ENCODE results near the gene WBP2. TPM values are rescaled to one million over a fixed set of nuclear protein-coding genes. Genes with fewer than 3 reads are reported as not detected.

WBP2 gene
- total and polyA plus RNA-seq, 2 donors = 17.3 to 96.9 TPM

DNA sequence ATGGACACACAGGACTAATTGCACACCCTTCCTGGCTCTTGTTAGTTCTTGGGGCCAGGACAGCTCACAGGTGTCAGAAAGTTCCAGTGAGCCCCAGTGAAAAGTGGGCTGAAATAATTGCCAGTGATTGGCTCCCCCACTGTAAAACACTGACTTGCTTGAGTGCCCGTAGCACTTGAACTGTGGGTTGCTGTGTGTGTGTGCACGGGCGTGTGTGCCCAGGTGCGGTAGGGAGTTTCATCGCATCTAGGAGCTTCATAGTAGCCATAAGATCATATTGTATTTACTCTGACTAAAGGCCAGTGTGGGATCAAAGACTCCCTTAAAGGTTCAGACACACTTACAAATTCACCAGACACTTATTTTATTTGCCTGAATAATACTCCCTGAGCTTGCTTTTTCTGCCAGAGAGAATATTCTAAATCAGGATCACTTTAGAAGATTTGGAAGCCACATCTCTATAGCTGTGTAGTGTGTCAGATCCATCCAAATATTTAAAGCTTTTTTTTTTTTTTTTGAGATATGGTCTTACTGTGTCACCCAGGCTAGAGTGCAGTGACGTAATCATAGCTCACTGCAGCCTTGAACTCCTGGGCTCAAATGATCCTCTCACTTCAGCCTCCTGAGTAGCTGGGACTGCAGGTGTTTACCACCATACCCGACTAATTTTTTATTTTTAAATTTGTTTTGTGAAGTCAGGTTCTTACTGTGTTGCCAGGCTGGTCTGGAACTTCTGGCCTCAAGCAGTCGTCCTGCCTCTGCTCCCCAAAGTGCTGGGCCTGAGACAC is 59.1 kb downstream of the WBP2 start:
- DNase-seq (ENCODE audit: low read depth in 6 of 9, low spot score in 9 of 9) = no peak
- Histone ChIP-seq H3K36me3 (ENCODE audit: control insufficient read depth in 2 of 2, insufficient read depth in 2 of 2, low read length in 1 of 2) (peaks cover 26 to 76% of the 10 kb centered on the region in 2 donors), H3K27me3 (ENCODE audit: control insufficient read depth in 2 of 2, insufficient read depth in 1 of 2, low read length in 1 of 2) (no peaks in the 10 kb centered on the region)

More for the DNA sequence above, 59.1 kb downstream of the WBP2 start:
- no peak overlapping the region for H3K4me3 ChIP-seq (ENCODE audit: low read length in 2 of 2)
- H3K27ac ChIP-seq (ENCODE audit: low read depth in 1 of 2, low read length in 1 of 2) = no peak overlapping the region
- H3K9me3 ChIP-seq (ENCODE audit: control insufficient read depth in 2 of 2, insufficient read depth in 1 of 2, low read length in 1 of 2) = no peaks in the 10 kb centered on the region
- H3K4me1 ChIP-seq (ENCODE audit: control insufficient read depth in 2 of 2, insufficient read depth in 2 of 2, low read length in 2 of 2) = no peaks in the 10 kb centered on the region
- over 99% methylated on average over 8 of the region's 8 CpGs for WGBS

Other genes with a start within 250 kb of the WBP2 start
- gene SMIM5, start 221.9 kb downstream of the WBP2 start, total RNA-seq = 0.94 TPM
- gene SMIM5, start 221.9 kb downstream of the WBP2 start, polyA plus RNA-seq = 7.3 TPM
- 17.4 TPM for gene RECQL5, start 188.2 kb downstream of the WBP2 start, total RNA-seq
- gene RECQL5, start 188.2 kb downstream of the WBP2 start, polyA plus RNA-seq = 51.8 TPM
- 85.4 TPM for gene SAP30BP, start 188.0 kb downstream of the WBP2 start, total RNA-seq
- gene SAP30BP, start 188.0 kb downstream of the WBP2 start, polyA plus RNA-seq = 72.4 TPM
- 4.3 TPM for gene ITGB4, start 133.9 kb downstream of the WBP2 start, total RNA-seq
- gene ITGB4, start 133.9 kb downstream of the WBP2 start, polyA plus RNA-seq = 79.0 TPM
- gene GALK1, start 90.1 kb downstream of the WBP2 start, total RNA-seq = 37.3 TPM
- gene GALK1, start 90.1 kb downstream of the WBP2 start, polyA plus RNA-seq = 32.6 TPM
- gene UNK, start 70.5 kb downstream of the WBP2 start, total RNA-seq = 13.7 TPM
- gene UNK, start 70.5 kb downstream of the WBP2 start, polyA plus RNA-seq = 31.6 TPM
- 43.2 TPM for gene UNC13D, start 10.9 kb downstream of the WBP2 start, total RNA-seq
- gene UNC13D, start 10.9 kb downstream of the WBP2 start, polyA plus RNA-seq = 59.1 TPM
- 12.6 TPM for gene TRIM47, start 23.2 kb upstream of the WBP2 start, total RNA-seq
- gene TRIM47, start 23.2 kb upstream of the WBP2 start, polyA plus RNA-seq = 22.8 TPM
- gene TRIM65, start 41.6 kb upstream of the WBP2 start, total RNA-seq = 14.4 TPM
- 20.2 TPM for gene TRIM65, start 41.6 kb upstream of the WBP2 start, polyA plus RNA-seq
- gene MRPL38, start 49.5 kb upstream of the WBP2 start, total RNA-seq = 30.5 TPM
- 78.6 TPM for gene MRPL38, start 49.5 kb upstream of the WBP2 start, polyA plus RNA-seq
- 9.2 TPM for gene FBF1, start 85.7 kb upstream of the WBP2 start, total RNA-seq
- 18.7 TPM for gene FBF1, start 85.7 kb upstream of the WBP2 start, polyA plus RNA-seq
- 23.5 TPM for gene ACOX1, start 123.8 kb upstream of the WBP2 start, total RNA-seq
- gene ACOX1, start 123.8 kb upstream of the WBP2 start, polyA plus RNA-seq = 15.9 TPM
- 10.4 TPM for gene TEN1, start 123.9 kb upstream of the WBP2 start, total RNA-seq
- gene TEN1, start 123.9 kb upstream of the WBP2 start, polyA plus RNA-seq = 18.2 TPM
- 3.2 TPM for gene CDK3, start 145.5 kb upstream of the WBP2 start, total RNA-seq
- 31.8 TPM for gene CDK3, start 145.5 kb upstream of the WBP2 start, polyA plus RNA-seq
- gene EVPL, start 172.0 kb upstream of the WBP2 start, total RNA-seq = 0.33 TPM
- 3.9 TPM for gene EVPL, start 172.0 kb upstream of the WBP2 start, polyA plus RNA-seq
- 19.9 TPM for gene SRP68, start 217.2 kb upstream of the WBP2 start, total RNA-seq
- gene SRP68, start 217.2 kb upstream of the WBP2 start, polyA plus RNA-seq = 47.6 TPM
- gene GALR2, start 219.4 kb upstream of the WBP2 start, total RNA-seq = 0.09 TPM
- 0.09 TPM for gene GALR2, start 219.4 kb upstream of the WBP2 start, polyA plus RNA-seq
- 1.5 TPM for gene ZACN, start 223.8 kb upstream of the WBP2 start, total RNA-seq
- 10.3 TPM for gene ZACN, start 223.8 kb upstream of the WBP2 start, polyA plus RNA-seq
- gene EXOC7, start 248.5 kb upstream of the WBP2 start, total RNA-seq = 71.9 TPM
- 64.6 TPM for gene EXOC7, start 248.5 kb upstream of the WBP2 start, polyA plus RNA-seq